IPS-15b (cell line): ENCODE results near the gene TFF1.
"Not testable (repeated sequence)": the region's sequence is repeated elsewhere in the genome, so short reads cannot be mapped to it uniquely, and the experiment has no call there.

Source experiments
- H3K27me3 ChIP-seq: one replicate; pipeline ENCODE4 v1.6.1; 2013; ENCODE audit warnings: low read length; ENCODE audit not compliant: control insufficient read depth, insufficient read depth
- H3K36me3 ChIP-seq: one replicate; pipeline ENCODE4 v1.6.1; 2013; ENCODE audit warnings: low read length; ENCODE audit not compliant: control insufficient read depth, insufficient read depth
- H3K4me1 ChIP-seq: one replicate; pipeline ENCODE4 v1.6.1; 2013; ENCODE audit warnings: mild to moderate bottlenecking, low read length; ENCODE audit not compliant: control insufficient read depth, insufficient read depth
- H3K4me3 ChIP-seq: one replicate; pipeline ENCODE4 v1.5.1; 2013; ENCODE audit warnings: low read depth, low read length
- H3K9ac ChIP-seq: one replicate; pipeline ENCODE4 v1.6.1; 2013; ENCODE audit warnings: low read depth, mild to moderate bottlenecking, low read length
- H3K9me3 ChIP-seq: one replicate; pipeline ENCODE4 v1.6.1; 2013; ENCODE audit warnings: mild to moderate bottlenecking, low read length; ENCODE audit not compliant: control insufficient read depth, insufficient read depth

TFF1 gene

GRCh38 chr21:42366292-42367010 is at the start of gene TFF1:
TFF1 (minus strand) TSS chr21:42366535; CDS start chr21:42366495, 40 bp downstream.
- no peak within 1 kb of the TSS for H3K9ac ChIP-seq
- H3K9me3 ChIP-seq: no peaks in the 10 kb centered on the region
- H3K36me3 ChIP-seq: no peaks in the 10 kb centered on the region
- no peaks in the 10 kb centered on the region for H3K27me3 ChIP-seq
- H3K4me1 ChIP-seq: no peaks in the 10 kb centered on the region
- no peak within 1 kb of the TSS for H3K4me3 ChIP-seq

GRCh38 chr21:42414928-42415769 is 48.8 kb upstream of the TFF1 start:
- Histone ChIP-seq H3K4me3 (no peak overlapping the region), H3K27me3 (no peaks in the 10 kb centered on the region), H3K9ac (peak overlapping the region; percentile 32), H3K9me3 (no peaks in the 10 kb centered on the region), H3K4me1 (no peaks in the 10 kb centered on the region), H3K36me3 (no peaks in the 10 kb centered on the region)

GRCh38 chr21:42414553-42414927 is 48.2 kb upstream of the TFF1 start:
- Histone ChIP-seq H3K4me1 (peaks cover 2% of the 10 kb centered on the region), H3K36me3 (no peaks in the 10 kb centered on the region), H3K9ac (no peak overlapping the region), H3K4me3 (no peak overlapping the region), H3K9me3 (no peaks in the 10 kb centered on the region), H3K27me3 (no peaks in the 10 kb centered on the region)

GRCh38 chr21:42414066-42414465 is 47.7 kb upstream of the TFF1 start:
- H3K36me3 ChIP-seq: no peaks in the 10 kb centered on the region
- no peak overlapping the region for H3K4me3 ChIP-seq
- no peaks in the 10 kb centered on the region for H3K27me3 ChIP-seq

GRCh38 chr21:42413500-42413899 is 47.2 kb upstream of the TFF1 start:
- no peaks in the 10 kb centered on the region for H3K36me3 ChIP-seq
- H3K27me3 ChIP-seq: no peaks in the 10 kb centered on the region
- no peak overlapping the region for H3K9ac ChIP-seq
- peaks cover 2% of the 10 kb centered on the region for H3K4me1 ChIP-seq
- no peak overlapping the region for H3K4me3 ChIP-seq
- H3K9me3 ChIP-seq: no peaks in the 10 kb centered on the region

More at GRCh38 chr21:42414066-42414465, 47.7 kb upstream of the TFF1 start:
- peaks cover 2% of the 10 kb centered on the region for H3K4me1 ChIP-seq
- no peaks in the 10 kb centered on the region for H3K9me3 ChIP-seq
- H3K9ac ChIP-seq: no peak overlapping the region

GRCh38 chr21:42413093-42413492 is 46.8 kb upstream of the TFF1 start:
- H3K9me3 ChIP-seq: no peaks in the 10 kb centered on the region
- H3K27me3 ChIP-seq: no peaks in the 10 kb centered on the region
- peaks cover 2% of the 10 kb centered on the region for H3K4me1 ChIP-seq
- no peak overlapping the region for H3K9ac ChIP-seq
- H3K4me3 ChIP-seq: no peak overlapping the region
- H3K36me3 ChIP-seq: no peaks in the 10 kb centered on the region

- Histone ChIP-seq H3K36me3 (no peaks in the 10 kb centered on the region), H3K4me3 (no peak overlapping the region), H3K4me1 (peaks cover 2% of the 10 kb centered on the region), H3K9ac (no peak overlapping the region), H3K9me3 (no peaks in the 10 kb centered on the region), H3K27me3 (no peaks in the 10 kb centered on the region)
These were observed 46.2 kb upstream of the TFF1 start for GRCh38 chr21:42412636-42412933.

- Histone ChIP-seq H3K27me3 (no peaks in the 10 kb centered on the region), H3K4me3 (no peak overlapping the region), H3K9ac (no peak overlapping the region), H3K9me3 (no peaks in the 10 kb centered on the region), H3K36me3 (no peaks in the 10 kb centered on the region), H3K4me1 (peaks cover 2% of the 10 kb centered on the region)
These were observed 45.7 kb upstream of the TFF1 start for GRCh38 chr21:42411891-42412635.

- Histone ChIP-seq H3K36me3 (no peaks in the 10 kb centered on the region), H3K27me3 (no peaks in the 10 kb centered on the region), H3K9me3 (no peaks in the 10 kb centered on the region), H3K4me3 (no peak overlapping the region), H3K4me1 (peaks cover 2% of the 10 kb centered on the region), H3K9ac (no peak overlapping the region)
These were observed 45.0 kb upstream of the TFF1 start for GRCh38 chr21:42411197-42411869.

GRCh38 chr21:42409366-42409765 is 43.0 kb upstream of the TFF1 start:
- Histone ChIP-seq H3K9me3 (no peaks in the 10 kb centered on the region), H3K9ac (no peak overlapping the region), H3K4me3 (no peak overlapping the region), H3K27me3 (no peaks in the 10 kb centered on the region), H3K4me1 (peaks cover 2% of the 10 kb centered on the region), H3K36me3 (no peaks in the 10 kb centered on the region)

GRCh38 chr21:42408718-42409117 is 42.4 kb upstream of the TFF1 start:
- H3K9ac ChIP-seq, H3K4me1 ChIP-seq, H3K4me3 ChIP-seq, H3K27me3 ChIP-seq, H3K9me3 ChIP-seq, H3K36me3 ChIP-seq: not testable (repeated sequence)
